RPMI8226 (cell line): ENCODE data around the gene IRAK1.

Experiments
- DNase-seq: peaks from one replicate; pipeline ENCODE4 v3.0.0-alpha.2; 2015

Gene IRAK1

DNA sequence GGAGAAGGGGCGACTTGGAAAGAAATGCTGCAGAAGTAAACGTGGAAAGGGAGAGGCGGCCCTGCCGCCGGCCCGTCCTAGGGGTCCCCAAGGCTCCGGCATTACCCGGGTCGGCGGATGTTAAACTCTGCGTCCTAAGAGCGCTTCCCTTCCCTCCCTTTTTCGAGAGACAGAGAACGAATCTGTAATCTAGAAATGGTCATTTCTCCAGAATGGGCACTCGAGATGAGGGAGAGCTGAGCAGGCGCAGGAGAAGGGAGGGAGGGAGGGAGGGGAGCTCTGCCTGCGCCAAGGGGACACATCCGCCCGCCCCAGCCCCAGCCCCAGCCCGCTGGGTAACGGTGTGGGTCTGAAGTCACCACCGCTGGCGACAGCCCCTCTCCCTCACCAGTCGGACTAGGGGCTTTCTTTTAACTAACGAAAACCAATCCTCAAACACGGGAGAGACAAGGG is 49.8 kb downstream of the IRAK1 start:
- DNase-seq, result no peak

GRCh38 chrX:153969125-153969903 is 50.4 kb downstream of the IRAK1 start:
- peak; percentile 34 for DNase-seq

- DNase-seq, result peak; percentile 89
Measured at GRCh38 chrX:153968754-153969124, 51.0 kb downstream of the IRAK1 start.

GRCh38 chrX:153968255-153968654 is 51.4 kb downstream of the IRAK1 start:
- no peak for DNase-seq

DNA sequence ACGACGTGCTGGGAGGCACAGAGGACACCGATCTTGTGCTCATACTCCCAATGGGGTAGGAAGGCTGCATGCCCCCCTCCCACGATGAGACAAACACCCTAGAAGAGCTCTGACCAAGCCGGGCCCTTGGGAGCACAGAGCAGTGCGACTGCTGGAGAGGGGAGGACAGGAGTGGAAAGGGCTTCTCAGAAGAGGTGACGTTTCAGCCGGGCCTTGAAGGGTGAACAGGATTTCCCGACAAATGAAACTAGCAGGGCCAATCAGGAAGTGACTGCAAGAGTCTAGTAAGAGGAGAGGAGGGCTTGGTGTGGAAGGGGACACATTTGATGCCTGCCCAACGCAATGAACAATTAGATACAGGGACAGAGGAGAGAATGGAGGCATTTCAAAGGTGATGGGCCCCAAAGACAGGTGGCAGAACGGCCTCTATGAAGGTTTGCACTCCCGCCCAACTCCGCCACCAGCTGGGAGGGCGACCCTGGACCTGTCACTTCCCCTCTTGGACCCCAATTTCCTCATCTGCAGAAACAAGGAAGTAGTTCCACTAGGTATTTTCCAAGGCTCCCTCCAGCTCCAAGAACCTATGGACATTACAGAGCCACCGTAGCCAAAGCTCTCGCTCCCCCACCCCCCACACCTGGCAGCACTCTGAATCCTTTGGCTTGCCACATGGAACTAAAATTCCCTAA is 52.0 kb downstream of the IRAK1 start:
- peak; percentile 57 for DNase-seq

- peak; percentile 58 for DNase-seq
Measured at GRCh38 chrX:153966841-153967535, 52.7 kb downstream of the IRAK1 start.

DNA sequence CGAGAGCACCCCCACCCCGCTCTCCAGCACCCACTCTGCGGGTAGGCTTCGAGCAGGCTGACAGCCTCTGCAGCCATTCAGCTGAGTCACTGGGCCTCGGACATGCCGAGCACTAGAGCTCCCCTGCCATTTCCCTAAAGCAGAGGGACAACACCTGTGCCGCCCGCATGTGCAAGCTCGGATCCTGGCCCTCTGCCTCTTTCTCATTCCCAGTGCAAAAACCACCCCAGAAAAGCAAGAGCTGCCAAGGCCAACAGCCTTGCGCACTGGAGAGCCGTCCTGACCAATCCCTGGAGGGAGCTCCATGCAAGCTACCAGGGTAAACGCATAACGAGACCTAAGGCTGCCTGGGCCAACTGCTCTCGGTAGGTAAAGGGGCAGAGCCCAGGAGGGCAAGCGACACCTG is 53.4 kb downstream of the IRAK1 start:
- DNase-seq, result peak; percentile 69

- no peak for DNase-seq
Measured at GRCh38 chrX:153965406-153965805, 54.3 kb downstream of the IRAK1 start.

GRCh38 chrX:153964105-153964504 is 55.6 kb downstream of the IRAK1 start:
- DNase-seq, result no peak

DNA sequence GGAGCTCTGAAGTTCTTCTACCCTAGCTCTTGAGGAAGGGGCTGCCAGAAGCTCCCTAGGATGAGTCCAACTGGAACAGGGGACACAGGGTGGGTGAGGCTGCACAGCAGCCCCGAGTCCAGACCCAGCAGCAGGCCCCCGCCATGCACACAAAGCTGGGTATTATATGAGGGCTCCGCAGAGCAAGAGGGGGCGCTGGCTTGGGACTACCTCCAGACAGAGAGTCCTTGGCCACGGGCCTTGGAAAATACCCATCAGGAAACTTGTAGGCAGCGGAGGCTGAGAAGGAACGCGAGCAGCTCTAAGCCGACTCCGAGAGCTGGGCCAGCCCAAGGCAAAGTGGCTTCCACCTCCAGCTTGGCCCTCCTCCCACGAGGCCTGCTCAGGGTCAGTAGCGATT is 56.2 kb downstream of the IRAK1 start:
- no peak for DNase-seq

DNA sequence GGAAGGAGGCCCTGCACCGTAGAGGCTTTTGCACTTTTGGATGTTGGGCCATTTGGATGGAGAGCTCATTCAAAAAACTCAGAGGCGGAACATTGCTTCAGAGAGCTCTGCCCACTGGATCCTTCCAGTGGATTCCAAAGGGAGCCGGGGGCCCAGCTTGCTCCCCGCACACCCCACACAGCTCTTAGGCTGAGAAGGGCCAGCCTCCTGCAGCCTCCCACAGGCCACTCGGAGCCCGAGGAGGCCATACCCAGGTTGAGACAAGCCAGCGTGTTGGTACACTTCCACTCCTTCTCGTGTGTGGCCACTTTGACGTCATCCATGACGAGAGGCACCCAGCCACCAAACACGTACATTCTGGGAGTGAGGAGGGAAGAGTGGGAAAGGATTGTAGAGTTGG is 58.4 kb downstream of the IRAK1 start:
- DNase-seq, result no peak

- DNase-seq, result no peak
Measured at GRCh38 chrX:153960786-153961185, 58.9 kb downstream of the IRAK1 start.
